HG02840 (cell line): ENCODE measurements around the gene RNASE2.
"Not testable (repeated sequence)": the region's sequence is repeated elsewhere in the genome, so short reads cannot be mapped to it uniquely, and the experiment has no call there.

Source experiments
- ATAC-seq: cut with Tn5 transposase; IDR thresholded peaks from one replicate; pipeline ENCODE4 v1.9.1; 2021; ENCODE audit warnings: mild to moderate bottlenecking, moderate library complexity, moderate number of reproducible peaks; ENCODE audit not compliant: unreplicated experiment, low FRiP score

Gene RNASE2

DNA sequence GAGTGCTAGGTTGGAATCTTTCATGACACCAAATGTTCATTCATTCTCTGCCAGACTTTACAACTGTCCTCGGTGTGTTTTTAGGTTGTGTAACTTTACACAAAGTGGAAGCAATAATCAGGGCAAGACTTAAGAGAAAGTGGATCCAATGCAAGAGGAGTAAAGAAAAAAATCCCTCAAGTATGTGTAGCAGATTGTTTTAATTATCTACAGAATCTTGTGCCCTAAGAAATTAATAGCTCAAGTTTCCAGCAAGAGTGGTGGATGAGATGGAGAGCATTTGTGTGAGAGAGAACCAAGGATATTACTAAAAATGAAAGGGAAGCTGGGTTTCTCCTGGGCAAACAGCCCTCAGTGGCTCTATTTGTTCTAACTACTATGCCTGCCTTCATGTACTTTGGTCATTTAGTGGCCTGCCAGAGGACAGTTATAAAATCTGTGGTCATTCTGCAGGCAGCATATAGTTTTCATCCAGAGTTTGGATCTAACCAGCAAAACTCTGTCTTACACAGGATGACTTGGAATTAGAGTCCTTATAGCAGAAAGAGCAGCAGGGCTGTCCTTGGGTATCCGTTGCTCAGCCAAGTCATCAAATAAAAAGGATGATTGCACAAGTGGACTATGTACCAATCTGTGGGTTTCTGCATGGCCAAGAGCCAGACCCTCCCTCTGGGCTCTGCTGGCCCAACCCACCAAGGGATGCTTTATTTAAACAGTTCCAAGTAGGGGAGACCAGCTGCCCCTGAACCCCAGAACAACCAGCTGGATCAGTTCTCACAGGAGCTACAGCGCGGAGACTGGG is at the start of gene RNASE2:
TSS of gene RNASE2 (plus strand) at position 752 of the 802 bp plus-strand sequence. CDS start 285 bp downstream, outside the sequence.
- ATAC-seq: not testable (repeated sequence)

DNA sequence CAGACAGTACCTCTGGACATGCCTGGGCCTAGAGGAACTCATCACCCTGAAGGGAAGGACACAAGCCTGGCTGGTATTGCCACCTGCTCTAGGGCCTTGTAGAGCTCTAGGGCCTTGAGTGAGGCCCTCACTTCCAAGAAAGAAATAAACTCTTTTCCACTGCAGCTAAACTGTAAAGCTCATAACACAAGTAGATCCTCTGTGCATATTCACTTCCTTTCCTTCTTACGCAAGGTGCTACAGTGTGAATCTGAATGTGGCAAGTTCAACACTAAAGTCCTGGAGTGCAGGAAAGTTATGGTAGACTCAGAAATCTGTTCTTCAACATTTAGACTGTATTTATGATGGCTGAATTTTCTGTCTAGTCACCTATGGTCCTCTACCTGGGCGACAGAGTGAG is 49.6 kb upstream of the RNASE2 start:
- no peak for ATAC-seq

DNA sequence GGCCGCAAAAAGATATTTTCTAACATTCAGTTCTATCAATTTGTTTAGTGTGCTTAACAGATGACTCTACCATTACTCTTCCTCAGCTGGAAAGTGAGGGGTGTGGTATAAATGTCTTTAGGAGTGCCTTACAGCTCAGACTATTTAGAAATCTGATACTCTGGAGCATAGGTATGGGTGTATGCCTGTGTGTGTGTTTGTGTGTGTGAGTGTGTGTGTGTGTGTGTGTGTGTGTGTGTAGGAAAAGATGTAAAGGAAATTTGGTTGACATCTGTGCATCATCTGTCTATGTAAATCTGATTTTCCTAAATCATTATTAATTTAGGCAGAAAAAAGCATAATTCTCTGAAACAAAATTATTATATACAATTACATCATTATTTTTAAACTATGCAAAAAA is 48.1 kb upstream of the RNASE2 start:
- no peak for ATAC-seq

DNA sequence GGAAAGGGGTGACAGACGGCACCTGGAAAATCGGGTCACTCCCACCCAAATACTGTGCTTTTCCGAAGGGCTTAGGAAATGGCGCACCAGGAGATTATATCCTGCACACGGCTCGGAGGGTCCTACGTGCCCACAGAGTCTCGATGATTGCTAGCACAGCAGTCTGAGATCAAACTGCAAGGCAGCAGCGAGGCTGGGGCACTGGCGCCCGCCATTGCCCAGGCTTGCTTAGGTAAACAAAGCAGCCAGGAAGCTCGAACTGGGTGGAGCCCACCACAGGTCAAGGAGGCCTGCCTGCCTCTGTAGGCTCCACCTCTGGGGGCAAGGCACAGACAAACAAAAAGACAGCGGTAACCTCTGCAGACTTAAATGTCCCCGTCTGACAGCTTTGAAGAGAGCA is 44.5 kb upstream of the RNASE2 start:
- not testable (repeated sequence) for ATAC-seq

DNA sequence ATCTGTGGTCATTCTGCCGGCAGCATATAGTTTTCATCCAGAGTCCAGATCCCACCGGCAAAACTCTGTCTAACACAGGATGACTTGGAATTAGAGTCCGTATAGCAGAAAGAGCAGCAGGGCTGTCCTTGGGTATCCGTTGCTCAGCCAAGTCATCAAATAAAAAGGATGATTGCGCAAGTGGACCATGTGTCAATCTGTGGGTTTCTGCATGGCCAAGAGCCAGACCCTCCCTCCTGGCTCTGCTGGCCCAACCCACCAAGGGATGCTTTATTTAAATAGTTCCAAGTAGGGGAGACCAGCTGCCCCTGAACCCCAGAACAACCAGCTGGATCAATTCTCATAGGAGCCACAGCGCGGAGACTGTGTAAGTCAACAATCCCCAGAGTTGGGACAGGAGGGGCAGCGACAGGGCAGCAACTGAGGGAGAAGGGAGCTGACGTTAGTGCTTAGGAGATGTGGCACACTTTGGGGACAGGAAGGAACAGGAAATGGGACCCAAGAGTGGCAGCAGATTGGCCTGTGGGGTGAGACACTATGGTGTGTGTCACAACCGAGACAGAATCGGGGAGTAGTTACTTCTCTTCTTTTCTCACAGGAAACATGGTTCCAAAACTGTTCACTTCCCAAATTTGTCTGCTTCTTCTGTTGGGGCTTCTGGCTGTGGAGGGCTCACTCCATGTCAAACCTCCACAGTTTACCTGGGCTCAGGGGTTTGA is 36.1 kb upstream of the RNASE2 start:
- not testable (repeated sequence) for ATAC-seq

DNA sequence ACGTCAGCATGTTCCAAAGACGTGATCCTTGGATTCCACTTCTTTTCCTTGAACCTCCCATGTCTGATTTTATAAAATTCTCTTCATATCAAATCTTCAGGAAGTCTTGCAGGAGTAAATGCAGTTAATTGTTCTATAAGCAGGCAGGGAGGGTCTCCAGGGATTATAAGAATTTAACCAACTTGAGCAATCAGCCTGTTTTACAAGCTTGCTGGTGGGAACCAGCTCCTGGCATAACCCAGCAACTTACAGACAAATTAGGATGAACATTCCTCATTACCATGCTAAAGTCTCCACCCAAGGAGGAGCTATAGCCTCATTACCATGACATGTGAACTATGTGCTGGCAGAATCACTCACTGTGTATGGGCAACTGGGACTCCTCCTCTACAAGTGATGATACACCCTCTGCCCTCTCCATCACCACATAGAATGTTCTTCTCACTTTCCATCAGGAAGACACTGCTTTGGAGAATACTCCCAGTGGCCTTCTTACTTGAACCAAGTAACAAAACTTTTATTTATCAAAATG is 31.5 kb upstream of the RNASE2 start:
- not testable (repeated sequence) for ATAC-seq

DNA sequence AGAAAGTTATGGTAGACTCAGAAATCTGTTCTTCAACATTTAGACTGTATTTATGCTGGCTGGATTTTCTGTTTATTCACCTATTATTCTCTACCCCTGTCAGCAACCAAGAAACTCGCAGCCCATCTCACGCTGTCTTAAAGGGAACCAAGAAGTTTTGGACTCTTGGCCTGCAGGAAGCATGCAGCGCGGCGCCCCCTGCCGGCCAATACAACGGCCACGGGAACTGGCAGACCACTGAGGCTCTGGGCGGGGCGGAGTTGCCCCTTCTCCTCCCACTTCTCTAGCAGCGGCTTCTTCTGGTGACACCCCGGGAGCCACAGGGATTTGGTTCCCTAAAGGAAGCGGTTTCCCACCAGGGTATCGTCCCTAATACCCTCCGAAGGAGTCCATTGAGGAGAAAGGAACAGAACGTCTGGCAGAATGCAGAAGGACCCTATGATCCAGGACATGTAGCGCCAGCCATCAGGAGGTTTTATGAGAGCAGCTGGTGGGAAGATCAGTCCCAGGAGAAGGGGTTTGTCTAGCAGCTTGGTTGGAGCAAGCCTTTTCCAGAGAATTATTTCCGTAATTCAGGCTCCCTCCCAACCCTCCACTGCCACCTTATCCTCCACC is 21.0 kb upstream of the RNASE2 start:
- no peak for ATAC-seq

DNA sequence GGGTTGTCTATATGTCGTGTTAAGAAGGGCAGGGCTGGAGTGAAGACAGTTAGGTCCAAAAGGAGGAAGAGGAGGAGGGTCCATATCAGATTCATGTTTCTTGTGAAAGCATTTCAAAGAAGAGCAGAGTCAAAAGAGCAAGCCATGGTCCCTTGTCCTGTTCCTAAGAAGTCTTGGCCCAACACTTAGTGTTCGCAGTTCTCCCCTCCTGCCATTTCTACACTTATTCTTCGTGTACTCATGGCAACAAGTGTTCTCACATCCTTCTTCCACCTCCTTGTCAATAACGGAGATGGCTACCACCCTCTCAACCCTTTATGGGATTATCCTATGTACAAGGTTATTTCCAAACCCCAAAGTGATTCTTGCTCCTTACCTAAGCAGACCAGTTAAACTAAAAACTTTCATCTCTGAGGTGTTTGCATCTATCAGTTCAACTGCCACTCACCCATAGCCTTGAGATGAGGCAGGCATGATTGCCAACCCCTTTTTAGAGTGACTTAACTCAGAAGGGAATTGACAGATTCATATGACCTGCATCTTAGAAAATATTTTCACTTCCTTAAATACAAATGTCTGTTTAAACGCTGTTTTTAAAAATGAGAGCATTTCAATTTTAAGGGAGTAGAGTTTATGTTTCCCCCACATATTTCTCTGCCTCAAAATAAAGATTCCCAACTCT is 19.8 kb upstream of the RNASE2 start:
- no peak for ATAC-seq

DNA sequence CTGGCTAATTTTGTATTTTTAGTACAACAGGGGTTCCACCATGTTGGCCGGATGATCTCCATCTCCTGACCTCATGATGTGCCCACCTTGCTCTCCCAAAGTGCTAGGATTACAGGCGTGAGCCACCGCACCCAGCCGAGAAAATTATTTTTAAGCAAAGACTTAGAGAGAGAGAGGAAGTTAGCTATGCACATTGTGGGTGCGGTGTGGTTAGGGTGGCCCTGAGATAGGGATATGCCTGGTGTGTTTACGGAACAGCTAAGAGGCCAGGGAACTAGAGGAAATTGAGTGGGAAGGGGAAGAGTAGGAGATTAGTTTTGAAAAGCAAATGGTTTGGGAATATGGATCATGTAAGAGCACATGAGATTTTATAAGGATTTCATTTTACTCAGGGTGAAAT is 10.1 kb upstream of the RNASE2 start:
- ATAC-seq: not testable (repeated sequence)

DNA sequence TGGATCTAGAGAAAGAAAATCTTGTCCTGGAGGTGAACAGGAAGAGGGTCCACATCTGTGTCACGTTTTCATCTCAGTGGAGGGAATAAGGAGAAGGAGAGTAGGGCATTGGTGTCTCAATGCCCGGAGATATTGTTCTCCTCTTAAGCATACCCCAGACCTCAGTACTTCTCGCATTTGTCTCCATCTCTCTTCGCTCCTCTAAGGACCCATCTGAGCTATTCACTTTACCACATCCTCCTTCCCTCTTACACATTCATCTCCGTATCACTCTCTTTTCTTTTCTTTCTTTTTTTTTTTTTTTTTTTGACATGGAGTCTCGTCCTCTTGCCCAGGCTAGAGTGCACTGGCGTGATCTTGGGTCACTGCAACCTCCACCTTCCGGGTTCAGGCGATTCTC is 8.6 kb upstream of the RNASE2 start:
- ATAC-seq: not testable (repeated sequence)

DNA sequence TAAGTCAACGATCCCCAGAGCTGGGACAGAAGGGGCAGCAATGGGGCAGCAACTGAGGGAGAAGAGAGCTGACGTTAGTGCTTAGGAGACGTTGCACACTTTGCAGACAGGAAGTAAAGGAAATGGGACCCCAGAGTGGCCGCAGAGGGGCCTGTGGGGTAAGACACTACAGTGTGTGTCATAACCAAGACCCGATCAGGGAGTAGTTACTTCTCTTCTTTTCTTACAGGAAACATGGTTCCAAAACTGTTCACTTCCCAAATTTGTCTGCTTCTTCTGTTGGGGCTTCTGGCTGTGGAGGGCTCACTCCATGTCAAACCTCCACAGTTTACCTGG is 219 bp downstream of the RNASE2 start:
- not testable (repeated sequence) for ATAC-seq

DNA sequence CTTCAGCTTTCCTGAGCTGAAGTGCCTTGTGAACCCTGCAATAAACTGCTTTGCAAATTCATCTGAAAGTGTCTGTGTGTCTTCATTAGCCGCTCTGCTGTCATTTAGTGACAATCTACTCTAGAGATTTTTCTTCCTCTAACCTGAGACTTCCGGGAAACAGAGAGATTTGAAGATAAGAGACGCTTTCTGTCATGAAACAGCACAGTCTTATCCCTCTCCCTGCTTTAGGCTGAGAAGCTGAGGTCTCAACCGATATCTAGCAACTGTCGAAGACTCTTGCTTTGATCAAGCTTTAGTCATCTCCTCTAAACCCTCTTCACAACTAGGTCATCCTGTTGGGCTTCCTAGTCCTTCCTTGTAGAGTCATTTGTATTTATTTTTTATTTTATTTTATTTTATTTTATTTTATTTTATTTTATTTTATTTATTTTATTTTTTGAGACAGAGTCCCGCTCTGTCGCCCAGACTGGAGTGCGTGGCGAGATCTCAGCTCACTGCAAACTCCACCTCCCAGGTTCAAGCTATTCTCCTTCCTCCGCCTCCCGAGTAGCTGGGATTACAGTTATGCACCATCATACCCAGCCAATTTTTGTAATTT is 1.2 kb downstream of the RNASE2 start:
- no peak for ATAC-seq

DNA sequence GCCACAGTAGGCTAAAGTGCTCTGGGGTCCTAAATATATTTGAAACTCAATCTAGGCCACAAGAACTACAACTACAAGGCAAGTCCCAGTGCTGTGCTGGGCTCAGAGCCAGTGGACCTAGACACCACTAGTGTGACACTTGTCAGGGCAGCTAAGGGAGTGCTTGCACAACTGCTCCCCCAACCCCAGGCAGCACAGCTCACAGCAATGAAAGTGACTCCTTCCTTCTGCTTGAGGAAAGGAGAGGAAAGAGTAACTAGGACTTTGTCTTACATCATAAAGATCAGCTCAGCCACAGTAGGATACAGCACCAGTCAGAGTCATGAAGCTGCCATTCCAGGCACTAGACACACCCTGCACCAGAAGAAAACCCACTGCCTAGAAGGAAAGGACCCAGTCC is 3.7 kb downstream of the RNASE2 start:
- not testable (repeated sequence) for ATAC-seq

DNA sequence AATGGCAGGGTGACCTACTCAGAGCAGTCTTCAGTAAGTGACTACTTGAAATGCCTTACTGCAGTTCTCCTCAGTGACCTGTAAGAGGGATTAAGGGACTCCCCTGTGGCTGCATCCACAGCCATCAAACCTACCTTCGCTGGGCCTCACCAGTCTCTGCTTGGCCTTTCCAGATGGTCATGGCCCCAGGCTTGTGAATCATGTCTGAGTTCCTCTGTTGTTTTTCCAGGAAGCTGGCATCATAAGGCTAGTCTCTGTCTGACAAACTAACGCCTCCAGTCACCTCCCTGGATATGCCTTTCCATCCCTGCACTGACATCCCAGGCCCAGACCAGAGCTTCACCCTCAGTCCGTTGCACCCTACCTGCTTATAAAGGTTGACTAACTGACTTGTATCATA is 14.0 kb downstream of the RNASE2 start:
- ATAC-seq: no peak

DNA sequence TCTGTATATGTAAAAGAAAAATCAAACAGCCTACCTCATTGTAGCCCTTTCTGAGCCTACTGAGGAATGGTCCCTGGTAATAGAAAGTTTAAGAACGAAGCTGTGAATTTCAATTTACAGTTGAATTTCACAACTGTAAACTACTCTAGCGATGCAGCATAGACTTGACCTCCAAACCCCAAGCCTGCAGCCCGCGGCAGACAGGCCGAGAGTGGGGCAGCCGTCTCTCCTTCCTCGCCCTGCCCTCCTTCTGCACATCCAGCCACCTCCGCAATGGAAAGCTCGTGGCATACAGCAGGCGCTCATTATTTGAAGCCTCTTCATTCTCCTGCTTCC is 15.3 kb downstream of the RNASE2 start:
- ATAC-seq: no peak

DNA sequence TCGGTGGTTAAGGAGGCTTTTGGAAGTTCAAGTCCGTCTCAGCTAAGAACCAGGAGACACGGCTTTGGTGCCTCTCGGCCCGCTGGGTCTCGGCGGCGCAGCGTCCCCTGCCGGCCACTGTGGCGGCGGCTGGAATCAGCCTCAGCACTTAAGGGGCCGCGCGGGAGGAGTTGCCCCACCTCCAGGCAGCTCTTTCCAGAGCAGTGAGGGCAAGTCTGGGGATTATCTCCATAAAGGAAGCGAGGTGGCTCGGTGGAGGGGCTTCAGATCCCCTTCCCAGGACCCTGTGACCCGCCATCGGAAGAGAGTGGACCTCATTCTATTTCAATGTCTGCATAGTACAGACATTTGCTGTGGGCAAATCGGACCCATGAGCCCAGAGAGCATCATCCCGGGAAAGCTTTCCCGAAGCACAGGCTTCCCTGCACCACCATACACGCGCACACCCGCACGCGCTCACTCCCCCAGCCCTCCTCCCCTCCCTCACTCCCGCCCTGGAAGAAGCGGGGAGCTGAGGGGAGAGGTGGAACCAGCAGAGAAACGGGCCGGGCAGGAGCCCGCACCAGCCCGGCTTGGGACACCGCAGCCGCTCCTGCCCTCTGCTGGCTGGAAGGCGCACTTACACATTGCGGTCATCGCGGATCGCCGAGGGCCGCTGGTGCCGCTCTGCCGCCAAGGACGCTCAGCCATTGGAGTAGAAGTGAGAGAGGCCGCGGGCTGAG is 15.9 kb downstream of the RNASE2 start:
- peak; percentile 85 for ATAC-seq

DNA sequence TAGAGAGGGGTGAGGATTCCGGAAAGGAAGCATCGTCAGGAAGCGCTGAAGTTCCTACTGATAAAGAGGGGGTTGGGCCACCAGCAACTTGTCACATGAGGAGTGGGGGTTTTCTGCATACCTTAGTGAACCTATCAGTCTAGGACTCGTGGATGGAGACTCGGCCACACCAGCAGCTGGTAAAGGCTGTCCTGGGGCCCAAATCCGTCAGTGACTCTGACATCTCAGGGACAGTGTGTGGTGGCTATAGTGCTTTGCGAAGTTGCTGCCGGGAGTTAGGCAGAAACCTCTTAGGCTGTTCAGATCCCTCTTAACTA is 16.4 kb downstream of the RNASE2 start:
- no peak for ATAC-seq

DNA sequence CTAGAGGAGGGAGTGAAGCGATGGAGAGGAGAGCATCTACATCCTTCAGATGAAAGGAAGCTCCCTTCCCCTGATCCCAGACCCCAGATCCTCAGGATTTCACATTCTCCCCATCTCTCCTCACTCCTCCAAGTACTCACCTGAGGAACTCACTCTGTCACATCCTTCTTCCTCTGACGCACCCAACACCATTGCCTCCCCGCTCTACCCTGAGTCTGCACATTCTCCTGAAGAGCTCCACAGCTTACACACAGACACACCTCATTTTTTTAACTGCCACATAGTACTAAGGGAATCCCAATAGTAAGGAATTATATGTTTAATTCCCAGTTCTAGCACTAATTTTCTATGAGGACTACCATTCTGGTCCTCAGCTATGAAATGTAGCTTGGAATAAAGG is 18.2 kb downstream of the RNASE2 start:
- no peak for ATAC-seq

DNA sequence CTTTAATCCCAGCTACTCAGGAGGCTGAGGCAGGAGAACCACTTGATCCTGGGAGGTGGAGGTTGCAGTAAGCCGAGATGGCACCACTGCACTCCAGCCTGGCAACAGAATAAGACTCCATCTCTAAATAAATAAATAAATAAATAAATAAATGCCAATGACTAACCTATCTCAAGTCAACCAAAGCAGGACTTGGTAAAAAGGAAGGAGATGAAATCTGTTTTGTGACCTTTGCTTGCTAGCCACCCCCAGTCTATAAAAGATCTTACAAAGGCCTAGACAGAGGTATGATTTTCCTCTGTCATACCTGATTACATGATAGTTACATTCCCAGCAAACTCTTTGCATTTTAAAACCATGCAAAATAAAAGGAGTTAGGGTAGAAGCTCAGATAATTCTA is 21.0 kb downstream of the RNASE2 start:
- no peak for ATAC-seq

DNA sequence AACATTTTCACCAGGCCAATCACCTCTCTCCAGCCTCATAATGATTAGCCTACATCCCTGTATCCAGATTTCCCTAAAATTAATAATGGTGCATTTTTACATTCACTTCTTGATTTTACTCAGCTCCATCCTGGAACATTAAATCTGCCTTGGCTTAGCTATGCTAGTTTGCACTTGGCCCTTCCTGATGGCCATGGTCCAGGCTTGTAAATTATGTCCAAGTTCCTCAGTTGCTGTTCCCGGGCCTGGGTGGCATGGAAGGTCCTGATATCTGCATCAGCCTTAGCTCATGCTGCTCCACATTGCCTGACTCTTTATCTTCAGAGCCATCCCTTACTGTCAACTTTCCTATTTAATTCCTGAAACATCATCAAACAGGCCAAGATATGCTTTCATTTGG is 23.4 kb downstream of the RNASE2 start:
- no peak for ATAC-seq
